Peyer's patch (tissue), 4 donors: ENCODE results near the gene EZH2. TPM values are rescaled to one million over a fixed set of nuclear protein-coding genes. Genes with fewer than 3 reads are reported as not detected.

ENCODE experiments used
- DNase-seq, 3 donors: peaks; one replicate each; pipeline ENCODE4 v3.0.0-alpha.2; 2017 to 2019
- H3K27ac ChIP-seq, 4 donors: fragments of 200-600 bp; sonication (generic); one replicate each; pipeline ENCODE4 v1.5.1; 2016 to 2019
- H3K27me3 ChIP-seq, 2 donors: fragments of 200-600 bp; sonication (generic); one replicate each; pipeline ENCODE4 v1.5.1; 2019
- H3K36me3 ChIP-seq, 3 donors: fragments of 200-600 bp; sonication (generic); one replicate each; pipeline ENCODE4 v1.5.1; 2016 to 2019
- H3K4me1 ChIP-seq, 4 donors: fragments of 200-600 bp; sonication (generic); one replicate each; pipeline ENCODE4 v1.5.1; 2016 to 2019
- H3K4me3 ChIP-seq, 4 donors: fragments of 200-600 bp; sonication (generic); 1 replicate in 3 of 4; 2 replicates in 1 of 4; pipeline ENCODE4 v1.5.1; 2016 to 2019; ENCODE audit warnings: mild to moderate bottlenecking in 1 of 4
- H3K9me3 ChIP-seq, 4 donors: fragments of 200-600 bp; sonication (generic); one replicate each; pipeline ENCODE4 v1.5.1; 2016 to 2019; ENCODE audit warnings: mild to moderate bottlenecking in 1 of 4
- CTCF ChIP-seq, 6 experiments: fragments of 450-650 bp in 4 of 6; fragments of 200-600 bp in 2 of 6; sonication (generic) in 1 of 6; IDR thresholded peaks; one replicate each; pipeline ENCODE4 v1.5.1; 2017 to 2019; ENCODE audit warnings: antibody characterized with exemption in 6 of 6, mild to moderate bottlenecking in 3 of 6, moderate library complexity in 1 of 6
- POLR2A ChIP-seq, 2 donors: fragments of 450-650 bp; IDR thresholded peaks; one replicate each; pipeline ENCODE4 v1.5.1; 2017; ENCODE audit warnings: antibody characterized with exemption in 2 of 2, mild to moderate bottlenecking in 2 of 2, moderate library complexity in 2 of 2
- total RNA-seq, 4 donors: library from RNA; depleted of rRNA; stranded (reverse); fragments of >200 nt; gene quantifications; one replicate each; pipeline ENCODE4 v1.1.0, GENCODE V29; 2016

EZH2 gene
- total RNA-seq, 4 donors from 2014 or later: 7.4 to 30.5 (median 8.2) TPM

DNA sequence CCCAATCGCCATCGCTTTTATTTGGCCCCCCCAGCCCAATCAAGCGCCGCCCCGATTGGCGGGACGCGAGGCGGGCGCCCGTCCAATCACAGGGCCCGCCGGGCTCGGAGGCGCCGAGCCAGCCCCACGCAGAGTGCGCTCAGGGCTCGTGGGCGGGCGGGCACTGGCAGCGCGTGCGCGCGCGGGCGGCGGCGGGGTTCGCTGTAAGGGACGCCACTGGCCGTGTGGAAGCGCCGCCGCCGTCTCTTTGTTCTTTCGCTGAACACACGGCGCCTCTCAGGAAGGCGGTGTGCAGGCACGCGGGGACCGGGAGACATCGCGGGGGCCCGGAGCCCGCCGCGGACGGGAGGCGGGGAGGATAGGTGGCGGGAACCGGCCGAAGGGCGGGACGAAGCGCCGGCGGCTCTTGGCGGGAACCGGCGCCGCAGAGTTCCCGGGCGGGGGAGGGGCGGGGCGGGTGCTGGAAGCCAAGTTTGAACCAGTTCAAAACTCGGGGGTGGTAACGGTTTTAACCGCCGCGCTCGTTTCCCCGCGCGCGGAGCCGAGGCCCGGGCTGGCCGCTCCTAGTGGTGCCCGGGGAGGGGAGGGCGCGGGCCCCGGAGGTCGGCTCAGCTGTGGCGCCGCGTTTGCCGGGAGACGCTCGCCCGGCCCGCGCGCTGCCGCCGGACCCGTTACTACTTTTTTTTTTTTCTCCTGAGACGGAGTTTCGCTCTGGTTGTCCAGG, 370 bp upstream of the EZH2 start:
- Histone ChIP-seq H3K9me3 (no peaks in the 10 kb centered on the region), H3K27me3 (no peaks in the 10 kb centered on the region), H3K27ac (peak overlapping the region; percentile 91 to 98 (median 96)), H3K36me3 (no peaks in the 10 kb centered on the region), H3K4me3 (peak overlapping the region; percentile 94 to 99 (median 95)), H3K4me1 (peaks cover 0 to 3% (median 0%) of the 10 kb centered on the region in 4 donors)
- no peak for TF ChIP-seq CTCF (IDR thresholded peaks at IDR 0.05)
- peak; percentile 63 to 73 for TF ChIP-seq POLR2A (IDR thresholded peaks at IDR 0.05)
- peak; percentile 90 to 96 (median 96) for DNase-seq

DNA sequence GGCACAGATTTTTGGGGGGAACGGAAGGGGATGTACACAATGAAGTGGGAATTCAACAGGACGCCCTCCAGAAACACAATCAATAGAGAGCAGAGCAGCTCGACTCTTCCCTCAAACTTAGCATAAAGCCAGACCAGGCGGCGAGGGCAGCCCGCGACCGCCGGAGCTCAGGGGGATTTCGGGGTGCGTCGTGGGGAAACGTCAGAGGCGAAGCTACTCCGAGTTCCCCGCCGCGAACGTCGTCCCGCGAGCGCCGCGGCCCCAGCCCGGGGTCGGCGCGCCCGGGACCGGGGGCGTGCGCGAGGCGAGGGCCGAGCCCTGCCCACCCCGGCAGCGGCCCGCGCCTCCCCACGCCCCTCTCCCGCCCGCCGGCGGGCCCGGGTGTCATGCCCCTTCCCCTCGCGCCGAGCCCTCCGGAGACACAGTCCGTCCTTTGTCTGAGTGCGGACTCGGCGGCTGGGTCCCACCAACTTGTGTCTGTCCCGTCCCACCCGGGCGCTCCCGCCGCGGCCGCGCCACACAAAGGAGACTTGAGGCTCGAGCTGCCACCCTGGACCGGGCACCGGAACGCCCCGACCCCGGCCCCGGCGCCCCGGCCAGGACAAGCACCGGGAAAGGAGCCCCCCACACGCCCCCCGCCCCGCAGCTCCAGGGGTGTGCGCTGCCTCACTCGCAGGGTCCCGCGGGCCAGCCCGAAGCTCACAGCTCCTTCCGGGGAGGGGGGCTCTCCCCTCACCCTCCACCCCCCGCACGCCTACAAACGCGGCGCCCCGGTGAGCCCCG, 634 bp downstream of the EZH2 start:
- H3K9me3 ChIP-seq: no peaks in the 10 kb centered on the region
- DNase-seq: peak; percentile 50 to 71 (median 65)
- TF ChIP-seq CTCF (IDR thresholded peaks at IDR 0.05) (no peak), POLR2A (IDR thresholded peaks at IDR 0.05) (no peak)
- H3K36me3 ChIP-seq: no peaks in the 10 kb centered on the region
- no peaks in the 10 kb centered on the region for H3K27me3 ChIP-seq
- H3K27ac ChIP-seq: peak overlapping the region; percentile 91 to 98 (median 96)
- H3K4me1 ChIP-seq: peaks cover 0 to 3% (median 0%) of the 10 kb centered on the region in 4 donors
- H3K4me3 ChIP-seq: peak overlapping the region; percentile 94 to 99 (median 95)

DNA sequence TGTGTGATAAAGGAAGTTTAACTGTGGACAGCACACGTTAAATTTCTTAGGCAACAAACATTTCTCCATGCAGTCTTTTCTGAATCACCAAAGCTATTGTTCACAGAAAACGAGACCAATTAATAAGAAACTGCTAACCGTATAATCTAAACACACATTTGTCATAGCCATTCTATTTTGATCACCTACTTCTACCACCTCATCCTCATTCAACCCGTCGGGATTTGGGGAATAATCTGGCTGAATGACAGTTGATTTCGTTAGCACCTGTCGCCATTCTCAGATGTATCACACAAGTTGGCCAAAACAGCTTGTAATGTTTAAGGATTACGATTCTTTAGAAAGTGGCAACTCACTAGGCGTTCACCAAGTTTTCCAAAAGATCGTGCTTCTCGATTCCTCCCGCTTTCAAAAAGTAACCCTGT, 1.2 kb downstream of the EZH2 start:
- H3K27me3 ChIP-seq: no peaks in the 10 kb centered on the region
- TF ChIP-seq POLR2A (IDR thresholded peaks at IDR 0.05): no peak
- TF ChIP-seq CTCF (IDR thresholded peaks at IDR 0.05): no peak

GRCh38 chr7:148882192-148882591, 1.9 kb downstream of the EZH2 start:
- no peaks in the 10 kb centered on the region for H3K9me3 ChIP-seq
- TF ChIP-seq POLR2A (IDR thresholded peaks at IDR 0.05) (no peak), CTCF (IDR thresholded peaks at IDR 0.05) (no peak)
- no peak overlapping the region for H3K4me3 ChIP-seq
- H3K27me3 ChIP-seq: no peaks in the 10 kb centered on the region
- DNase-seq: no peak
- H3K36me3 ChIP-seq: no peaks in the 10 kb centered on the region
- no peak overlapping the region for H3K27ac ChIP-seq
- peaks cover 0 to 3% (median 0%) of the 10 kb centered on the region in 4 donors for H3K4me1 ChIP-seq

More for the DNA sequence above, 1.2 kb downstream of the EZH2 start:
- H3K36me3 ChIP-seq: no peaks in the 10 kb centered on the region
- peak overlapping the region; percentile 94 to 99 (median 95) for H3K4me3 ChIP-seq
- peak overlapping the region in 3 of 4 donors; percentile 91 to 98 (median 97) for H3K27ac ChIP-seq
- DNase-seq: no peak
- peaks cover 0 to 3% (median 0%) of the 10 kb centered on the region in 4 donors for H3K4me1 ChIP-seq
- H3K9me3 ChIP-seq: no peaks in the 10 kb centered on the region

DNA sequence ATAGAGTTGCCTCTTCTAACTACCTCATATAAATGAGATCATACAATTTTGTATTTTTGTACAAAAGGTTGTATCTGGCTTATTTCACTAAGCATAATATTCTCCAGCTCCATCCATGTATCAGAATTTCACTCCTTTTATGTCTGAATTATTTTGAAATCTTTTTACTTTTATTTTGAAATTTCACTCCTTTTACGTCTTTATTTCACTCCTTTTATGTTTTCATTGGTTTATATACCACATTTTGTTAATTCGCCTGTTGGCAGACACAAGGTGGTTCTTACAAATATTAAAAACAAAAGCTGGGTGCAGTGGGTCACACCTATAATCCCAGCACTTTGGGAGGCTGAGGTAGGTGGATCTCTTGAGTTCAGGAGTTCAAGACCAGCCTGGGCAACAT, 5.8 kb downstream of the EZH2 start:
- H3K4me3 ChIP-seq: no peak overlapping the region
- TF ChIP-seq POLR2A (IDR thresholded peaks at IDR 0.05): no peak
- TF ChIP-seq CTCF (IDR thresholded peaks at IDR 0.05): no peak
- H3K4me1 ChIP-seq: no peaks in the 10 kb centered on the region
- H3K9me3 ChIP-seq: no peaks in the 10 kb centered on the region
- H3K36me3 ChIP-seq: no peaks in the 10 kb centered on the region
- no peak overlapping the region for H3K27ac ChIP-seq
- H3K27me3 ChIP-seq: no peaks in the 10 kb centered on the region
- no peak for DNase-seq
